C4-2B (cell line): ENCODE results near the gene SORCS2.

ENCODE experiments used
- ZFX ChIP-seq: fragments of 450-650 bp; IDR thresholded peaks from 2 replicates; pipeline ENCODE4 v1.6.1; 2017
- TF ChIP-seq, protein P1 (sequence below): fragments of 450-650 bp; conservative IDR thresholded peaks from 2 replicates; pipeline ENCODE4 v1.5.1; 2017; ENCODE audit warnings: mild to moderate bottlenecking

DNA sequence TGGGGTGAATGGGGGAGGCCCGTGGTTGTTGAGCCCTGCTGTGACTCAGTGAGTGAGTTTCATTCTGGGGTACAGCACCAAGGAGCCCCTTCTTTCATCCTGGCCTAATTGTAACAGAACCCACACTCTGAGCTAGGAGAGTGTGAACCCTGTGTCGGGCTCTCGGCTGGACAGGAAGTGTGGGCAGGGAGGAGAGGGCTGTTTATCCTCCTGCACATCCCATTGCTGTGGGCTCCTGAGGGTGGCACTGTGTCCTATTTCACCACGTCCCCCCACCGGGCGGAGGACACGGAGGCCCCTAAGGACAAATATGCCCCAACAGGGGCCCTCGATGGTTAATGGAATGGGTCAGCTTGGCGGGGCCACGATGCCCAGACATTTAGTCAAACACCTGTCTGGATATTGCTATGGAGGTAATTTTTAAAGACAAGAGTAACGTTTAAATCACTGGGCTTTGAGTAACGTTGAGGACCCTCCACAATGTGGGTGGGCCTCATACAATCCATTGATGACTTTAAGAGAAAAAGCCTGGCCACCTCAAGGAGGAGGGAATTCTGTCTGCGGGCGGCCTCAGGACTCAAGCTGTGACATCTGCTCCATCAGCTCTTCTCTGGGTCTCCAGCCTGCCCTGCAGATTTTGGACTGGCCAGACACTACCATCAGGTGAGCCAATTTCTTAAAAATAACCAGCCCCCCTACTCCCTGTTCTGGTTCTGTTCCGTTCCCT, 46.1 kb upstream of the SORCS2 start:
- TF ChIP-seq, protein P1, sequence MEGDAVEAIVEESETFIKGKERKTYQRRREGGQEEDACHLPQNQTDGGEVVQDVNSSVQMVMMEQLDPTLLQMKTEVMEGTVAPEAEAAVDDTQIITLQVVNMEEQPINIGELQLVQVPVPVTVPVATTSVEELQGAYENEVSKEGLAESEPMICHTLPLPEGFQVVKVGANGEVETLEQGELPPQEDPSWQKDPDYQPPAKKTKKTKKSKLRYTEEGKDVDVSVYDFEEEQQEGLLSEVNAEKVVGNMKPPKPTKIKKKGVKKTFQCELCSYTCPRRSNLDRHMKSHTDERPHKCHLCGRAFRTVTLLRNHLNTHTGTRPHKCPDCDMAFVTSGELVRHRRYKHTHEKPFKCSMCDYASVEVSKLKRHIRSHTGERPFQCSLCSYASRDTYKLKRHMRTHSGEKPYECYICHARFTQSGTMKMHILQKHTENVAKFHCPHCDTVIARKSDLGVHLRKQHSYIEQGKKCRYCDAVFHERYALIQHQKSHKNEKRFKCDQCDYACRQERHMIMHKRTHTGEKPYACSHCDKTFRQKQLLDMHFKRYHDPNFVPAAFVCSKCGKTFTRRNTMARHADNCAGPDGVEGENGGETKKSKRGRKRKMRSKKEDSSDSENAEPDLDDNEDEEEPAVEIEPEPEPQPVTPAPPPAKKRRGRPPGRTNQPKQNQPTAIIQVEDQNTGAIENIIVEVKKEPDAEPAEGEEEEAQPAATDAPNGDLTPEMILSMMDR: no peak
- no peak for TF ChIP-seq ZFX
